A172 (cell line): ENCODE measurements around the gene OR1Q1. TPM values are rescaled to one million over a fixed set of nuclear protein-coding genes. Genes with fewer than 3 reads are reported as not detected.
"Not testable (repeated sequence)": the region's sequence is repeated elsewhere in the genome, so short reads cannot be mapped to it uniquely, and the experiment has no call there.

Experiments
- DNase-seq: peaks from one replicate; pipeline ENCODE4 v3.0.0-alpha.2; 2015; ENCODE audit warnings: low spot score
- total RNA-seq: library from RNA; depleted of rRNA; stranded (reverse); fragments of >200 nt; shearing (Covaris generic); gene quantifications from 2 replicates; pipeline ENCODE4 v1.2.3, GENCODE V29; 2014; rRNA removed

The OR1Q1 gene, protein sequence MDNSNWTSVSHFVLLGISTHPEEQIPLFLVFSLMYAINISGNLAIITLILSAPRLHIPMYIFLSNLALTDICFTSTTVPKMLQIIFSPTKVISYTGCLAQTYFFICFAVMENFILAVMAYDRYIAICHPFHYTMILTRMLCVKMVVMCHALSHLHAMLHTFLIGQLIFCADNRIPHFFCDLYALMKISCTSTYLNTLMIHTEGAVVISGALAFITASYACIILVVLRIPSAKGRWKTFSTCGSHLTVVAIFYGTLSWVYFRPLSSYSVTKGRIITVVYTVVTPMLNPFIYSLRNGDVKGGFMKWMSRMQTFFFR
- not detected in 2 replicates for total RNA-seq

DNA sequence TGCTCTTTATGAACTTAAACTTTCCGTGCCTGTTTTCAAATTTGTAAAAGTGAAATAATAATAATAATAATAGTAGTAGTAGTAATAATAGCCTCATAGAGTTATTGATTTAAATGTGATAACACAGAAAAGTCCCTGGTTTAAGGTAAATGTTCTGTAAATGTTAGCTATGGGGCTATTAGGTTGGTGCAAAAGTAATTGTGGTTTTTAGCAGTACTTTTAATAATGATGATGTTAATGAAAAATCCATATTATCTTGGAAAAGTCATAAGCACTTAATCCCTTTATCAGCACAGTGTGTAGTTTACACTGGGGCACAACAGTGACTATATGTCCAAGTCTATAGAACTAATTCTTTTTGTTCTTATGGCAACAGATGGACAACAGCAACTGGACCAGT lies at the start of gene OR1Q1:
TSS of gene OR1Q1 (plus strand) at position 377 of the 400 bp plus-strand sequence. CDS start at position 377, 0 bp downstream.
- no peak for DNase-seq

DNA sequence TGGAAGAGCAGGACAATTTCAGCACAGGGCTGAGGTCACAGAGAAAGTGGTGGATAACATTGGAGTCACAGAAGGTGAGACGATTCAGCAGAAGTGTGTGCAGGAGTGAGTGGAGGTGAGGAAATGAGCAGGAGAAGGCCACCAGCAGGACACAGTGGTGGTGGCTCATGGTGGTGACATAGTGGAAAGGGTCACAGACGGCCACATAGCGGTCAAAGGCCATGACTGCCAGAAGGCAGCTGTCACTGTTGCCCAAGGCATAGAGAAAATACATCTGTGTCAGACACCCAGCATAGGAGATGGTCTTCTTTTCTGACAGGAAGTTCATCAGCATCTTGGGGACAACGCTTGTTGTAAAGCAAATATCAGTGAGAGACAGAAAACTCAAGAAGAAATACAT lies 46.6 kb upstream of the OR1Q1 start:
- DNase-seq, result no peak

DNA sequence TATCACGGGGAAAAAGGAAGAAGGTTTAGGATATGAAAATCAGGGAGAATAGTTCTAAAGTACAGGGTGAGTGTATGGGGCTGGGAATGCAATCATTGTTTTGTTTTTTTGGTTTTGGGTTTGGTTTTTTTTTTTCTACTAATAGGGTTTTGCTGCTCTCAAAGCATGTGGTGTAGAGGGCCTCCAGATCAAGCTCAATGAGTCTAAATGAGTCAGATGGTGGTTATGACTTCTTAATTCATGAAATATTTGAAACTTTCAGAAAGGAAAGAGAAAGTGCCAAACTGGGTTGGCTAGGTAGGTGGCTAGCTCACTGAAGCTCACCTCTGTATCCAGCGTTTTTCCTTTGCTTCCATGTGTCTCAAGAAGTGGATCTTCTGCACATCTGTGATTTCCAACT lies 42.1 kb upstream of the OR1Q1 start:
- no peak for DNase-seq

DNA sequence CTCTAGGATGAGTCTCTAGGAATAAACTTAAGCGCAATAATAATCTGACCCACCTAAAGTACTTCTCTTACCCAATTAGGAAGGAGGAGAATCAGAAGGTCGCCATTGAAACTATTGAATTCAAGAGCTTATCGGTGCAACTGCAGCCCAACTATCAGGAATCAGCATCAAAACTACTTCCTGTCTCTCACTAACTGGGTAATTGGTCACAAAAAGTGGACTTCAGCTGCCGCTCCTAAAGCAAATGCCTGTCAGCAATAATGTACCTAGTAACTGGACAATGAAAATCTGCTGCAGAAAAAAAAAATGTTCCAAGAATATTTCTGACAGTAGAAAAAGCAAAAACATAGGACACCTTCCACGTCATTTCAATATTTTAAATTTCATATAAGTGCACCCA lies 34.7 kb upstream of the OR1Q1 start:
- DNase-seq, result no peak

DNA sequence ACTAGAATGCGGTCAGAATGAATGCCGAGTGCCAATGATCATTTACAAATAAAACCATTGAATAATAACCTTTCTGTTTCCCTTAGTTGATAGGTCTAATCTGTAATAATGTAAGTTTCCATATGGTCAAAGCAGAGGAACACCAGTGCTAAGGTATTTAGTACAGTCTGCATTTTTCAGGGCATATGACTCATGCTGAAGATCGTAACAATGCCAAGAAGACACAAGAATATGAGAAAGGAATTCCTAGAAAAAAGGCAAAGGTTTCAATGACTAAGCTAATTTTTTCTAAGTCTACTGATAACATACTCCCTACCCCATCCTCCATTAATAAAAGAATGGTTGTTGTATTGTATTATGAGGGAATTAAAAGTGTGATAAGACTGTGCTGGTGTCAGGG lies 34.2 kb upstream of the OR1Q1 start:
- DNase-seq, result peak; percentile 90

DNA sequence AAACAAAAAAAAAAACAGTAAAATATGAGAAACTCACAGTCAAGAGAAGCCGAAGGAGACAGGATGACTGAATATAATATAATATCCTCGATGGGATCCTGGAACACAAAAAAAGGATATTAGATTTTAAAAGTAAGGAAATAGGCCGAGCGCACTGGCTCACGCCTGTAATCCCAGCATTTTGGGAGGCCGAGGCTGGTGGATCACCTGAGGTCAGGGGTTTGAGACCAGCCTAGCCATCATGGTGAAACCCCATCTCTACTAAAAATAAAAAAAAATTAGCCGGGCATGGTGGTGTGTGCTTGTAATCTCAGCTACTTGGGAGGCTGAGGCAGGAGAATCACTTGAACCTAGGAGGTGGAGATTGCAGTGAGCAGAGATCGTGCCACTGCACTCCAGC lies 31.3 kb upstream of the OR1Q1 start, which contains the start of gene OR1L8:
TSS of gene OR1L8 (minus strand) at position 101 of the 400 bp plus-strand sequence. CDS start 14,907 bp downstream, outside the sequence.
- not testable (repeated sequence) for DNase-seq

DNA sequence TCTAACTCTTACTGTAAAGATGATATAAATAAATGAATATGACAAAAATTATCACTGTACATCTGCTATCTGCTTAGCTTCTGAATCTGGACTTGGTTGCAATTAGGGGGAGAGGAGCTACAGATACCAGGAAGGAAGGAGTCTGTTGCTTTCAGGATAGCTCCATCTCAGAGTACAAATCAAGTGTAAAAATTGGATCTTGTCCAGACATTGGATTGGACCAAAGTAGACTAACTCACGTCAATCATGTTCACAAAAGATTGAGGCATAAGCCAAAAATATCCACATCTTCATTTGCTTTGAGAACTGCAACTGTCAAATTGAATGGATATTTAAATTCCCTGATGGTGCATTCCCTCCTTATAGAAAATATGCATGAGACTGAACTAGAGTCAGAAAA lies 8.8 kb upstream of the OR1Q1 start:
- DNase-seq, result no peak

DNA sequence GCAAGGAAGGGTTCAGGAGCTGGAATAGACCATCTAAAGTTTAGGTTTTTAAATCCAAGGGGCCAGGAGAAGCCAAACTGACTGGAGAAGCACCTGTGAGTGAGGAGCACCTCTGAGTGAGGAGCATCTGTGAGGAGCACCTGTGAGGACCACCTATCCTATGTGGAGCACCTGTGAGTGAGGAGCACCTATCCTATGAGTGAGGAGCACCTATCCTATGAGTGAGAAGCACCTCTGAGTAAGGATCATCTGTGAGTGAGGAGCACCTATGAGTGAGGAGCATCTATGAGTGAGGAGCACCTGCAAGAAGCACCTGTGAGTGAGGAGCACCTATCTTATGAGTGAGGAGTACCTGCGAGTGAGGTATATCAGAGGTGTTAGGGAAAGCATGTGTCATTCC lies 8.0 kb upstream of the OR1Q1 start:
- DNase-seq, result no peak

DNA sequence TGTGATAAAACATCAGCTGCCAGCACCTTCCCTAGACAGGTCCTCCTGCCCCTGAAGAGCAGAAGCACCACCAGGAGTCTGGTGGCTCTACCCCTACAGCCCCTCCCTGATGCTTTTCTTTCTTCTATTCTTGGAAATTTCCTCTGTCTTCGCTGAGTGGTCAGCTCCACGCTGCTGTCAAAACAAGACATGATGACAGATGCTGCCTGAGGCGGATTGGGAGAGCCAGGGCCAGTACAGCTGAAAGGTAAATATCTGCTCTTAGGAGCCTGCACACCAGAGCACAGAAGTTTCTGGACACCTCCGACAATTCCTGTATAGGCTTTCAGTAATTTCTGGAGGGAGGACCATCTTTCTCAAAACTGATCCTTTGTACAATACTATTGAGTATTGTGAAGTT lies 4.7 kb upstream of the OR1Q1 start:
- no peak for DNase-seq

DNA sequence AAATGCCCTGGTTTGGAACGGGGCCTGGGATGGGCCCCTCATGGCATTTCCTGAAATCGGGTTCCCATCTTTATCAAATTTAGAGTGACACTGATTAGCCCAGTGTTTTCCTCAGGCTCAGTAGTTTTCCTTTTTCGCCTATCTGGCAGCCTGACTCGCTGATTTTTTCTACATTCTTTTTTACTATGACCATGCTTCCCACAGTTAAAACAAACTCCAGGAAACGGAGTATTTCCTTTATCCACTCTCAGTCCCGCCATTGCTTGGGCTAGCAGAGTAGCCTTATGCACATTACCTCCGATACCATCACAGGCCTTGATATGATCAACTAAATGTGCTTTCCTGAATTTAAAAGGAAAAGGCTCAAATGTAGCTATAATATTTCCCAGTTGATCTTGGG lies 5.5 kb downstream of the OR1Q1 start:
- DNase-seq, result no peak

DNA sequence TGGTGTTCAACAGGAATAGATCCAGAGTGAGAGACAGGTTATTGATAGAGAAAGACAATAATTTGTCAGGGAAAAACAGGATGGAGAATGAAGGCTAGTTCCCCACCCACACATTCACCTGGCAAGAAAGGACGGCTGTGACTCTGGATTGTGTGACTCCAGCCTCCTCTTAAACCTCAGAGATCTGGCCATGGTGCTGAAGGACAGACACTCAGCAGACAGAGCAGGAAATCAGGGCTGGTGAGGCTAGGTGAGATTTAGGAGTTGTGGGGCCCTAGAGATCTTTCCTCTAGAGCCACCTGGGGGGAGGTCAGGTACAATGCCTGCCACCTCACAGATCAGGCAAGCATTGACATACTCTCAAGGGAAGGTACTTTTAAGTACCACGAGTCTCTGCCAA lies 27.7 kb downstream of the OR1Q1 start:
- no peak for DNase-seq

DNA sequence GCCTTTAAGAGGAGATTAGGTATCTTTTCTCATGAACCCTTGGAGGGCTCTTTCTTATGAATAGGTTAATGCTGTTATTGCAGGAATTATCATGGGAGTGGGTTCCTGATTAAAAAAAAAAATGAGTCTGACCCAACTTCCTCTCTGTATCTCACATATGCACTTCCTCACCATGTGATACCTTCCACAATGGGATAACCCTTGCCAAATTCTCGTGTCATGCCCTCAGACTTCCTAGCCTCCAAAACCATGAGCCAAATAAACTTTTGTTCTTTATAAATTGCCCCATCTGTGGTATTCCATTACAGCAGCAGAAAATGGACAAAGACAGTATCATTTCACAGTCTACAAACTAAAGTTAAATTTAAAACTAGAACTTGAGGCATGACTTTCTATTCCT lies 41.8 kb downstream of the OR1Q1 start:
- no peak for DNase-seq

DNA sequence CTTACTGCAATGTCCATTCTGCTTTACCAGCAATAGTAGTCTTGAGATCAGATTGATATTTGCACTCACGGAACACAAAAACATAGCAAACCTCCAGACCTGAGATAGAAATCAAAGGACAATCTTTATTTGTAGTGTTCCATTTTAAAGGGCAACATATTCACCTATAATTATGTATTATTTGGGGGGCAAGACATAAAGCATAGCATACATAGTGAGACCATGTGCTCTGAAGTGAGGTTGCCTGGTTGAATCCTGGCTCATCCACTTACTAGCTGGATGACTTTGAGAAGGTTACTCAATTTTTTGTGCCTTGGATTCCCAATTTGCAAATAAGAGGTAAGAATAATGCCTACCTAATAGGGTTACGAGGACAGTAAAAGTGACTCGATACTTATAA lies 43.0 kb downstream of the OR1Q1 start, which contains the start of gene OR1B1:
TSS of gene OR1B1 (minus strand) at position 101 of the 400 bp plus-strand sequence.
- no peak for DNase-seq

DNA sequence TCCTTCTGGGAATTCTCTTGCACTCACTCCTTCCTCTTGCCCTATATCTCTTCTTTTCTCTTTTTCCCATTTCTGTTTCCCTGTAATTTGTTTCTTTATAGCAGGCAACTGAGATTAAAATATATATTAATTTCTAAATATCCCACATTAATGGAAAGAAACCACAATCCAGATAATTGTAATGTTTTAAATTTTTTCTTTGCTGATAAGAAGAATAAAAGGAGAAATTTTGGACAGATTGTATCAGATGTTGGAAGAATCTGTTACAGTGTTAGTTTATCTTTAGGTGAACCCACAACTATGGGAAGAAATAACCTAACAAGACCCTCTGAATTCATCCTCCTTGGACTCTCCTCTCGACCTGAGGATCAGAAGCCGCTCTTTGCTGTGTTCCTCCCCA lies 46.9 kb downstream of the OR1Q1 start, which contains the start of gene OR1L1:
TSS of gene OR1L1 (plus strand) at position 301 of the 400 bp plus-strand sequence. CDS start at position 301, 0 bp downstream.
- no peak for DNase-seq

Other genes starting within 250 kb of the OR1Q1 start
- gene PTGS1, start 243.7 kb upstream of the OR1Q1 start, total RNA-seq, result 0.29 TPM in 1 of 2 replicates, not detected in the other
- gene OR1J1, start 136.8 kb upstream of the OR1Q1 start, total RNA-seq, result not detected in 2 replicates
- not detected in 2 replicates for gene OR1J2, start 103.9 kb upstream of the OR1Q1 start, total RNA-seq
- gene OR1J4, start 95.6 kb upstream of the OR1Q1 start, total RNA-seq, result not detected in 2 replicates
- gene OR1N1, start 87.4 kb upstream of the OR1Q1 start, total RNA-seq, result not detected in 2 replicates
- gene OR1N2, start 61.6 kb upstream of the OR1Q1 start, total RNA-seq, result not detected in 2 replicates
- gene OR1L8, start 31.4 kb upstream of the OR1Q1 start, total RNA-seq, result not detected in 2 replicates
- not detected in 2 replicates for gene OR1B1, start 42.9 kb downstream of the OR1Q1 start, total RNA-seq
- gene OR1L1, start 47.0 kb downstream of the OR1Q1 start, total RNA-seq, result not detected in 2 replicates
- not detected in 2 replicates for gene OR1L3, start 60.4 kb downstream of the OR1Q1 start, total RNA-seq
- not detected in 2 replicates for gene OR1L4, start 109.3 kb downstream of the OR1Q1 start, total RNA-seq
- gene OR1L6, start 127.6 kb downstream of the OR1Q1 start, total RNA-seq, result not detected in 2 replicates
- gene OR5C1, start 174.2 kb downstream of the OR1Q1 start, total RNA-seq, result not detected in 2 replicates
- gene OR1K1, start 185.4 kb downstream of the OR1Q1 start, total RNA-seq, result not detected in 2 replicates
- gene PDCL, start 213.8 kb downstream of the OR1Q1 start, total RNA-seq, result 51.6 and 54.3 TPM in 2 replicates